NCI-H1105 (cell line): ENCODE measurements around the gene TINCR.
"Not testable (repeated sequence)": the region's sequence is repeated elsewhere in the genome, so short reads cannot be mapped to it uniquely, and the experiment has no call there.

ENCODE experiments used
- DNase-seq: peaks from one replicate; lab custom pipeline; 2025; lab: John Stamatoyannopoulos, UW

TINCR gene

GRCh38 chr19:5567360-5567969 lies at the start of gene TINCR:
TINCR (minus strand) TSS chr19:5567953.
- DNase-seq, result no peak

GRCh38 chr19:5617080-5617479 lies 49.3 kb upstream of the TINCR start:
- no peak for DNase-seq

- no peak for DNase-seq
These were observed 48.1 kb upstream of the TINCR start for GRCh38 chr19:5615756-5616327.

GRCh38 chr19:5612891-5613865 lies 45.4 kb upstream of the TINCR start:
- DNase-seq, result no peak

- no peak for DNase-seq
These were observed 42.2 kb upstream of the TINCR start for GRCh38 chr19:5609881-5610448.

GRCh38 chr19:5608766-5609165 lies 41.0 kb upstream of the TINCR start:
- not testable (repeated sequence) for DNase-seq

- no peak for DNase-seq
These were observed 40.5 kb upstream of the TINCR start for GRCh38 chr19:5608291-5608690.

- no peak for DNase-seq
These were observed 39.8 kb upstream of the TINCR start for GRCh38 chr19:5607318-5608275.

GRCh38 chr19:5605362-5605761 lies 37.6 kb upstream of the TINCR start:
- no peak for DNase-seq

- no peak for DNase-seq
These were observed 35.9 kb upstream of the TINCR start for GRCh38 chr19:5603626-5604025.

- DNase-seq, result no peak
These were observed 33.0 kb upstream of the TINCR start for GRCh38 chr19:5600797-5601196.

GRCh38 chr19:5595745-5596144 lies 28.0 kb upstream of the TINCR start:
- DNase-seq, result no peak

GRCh38 chr19:5595129-5595528 lies 27.4 kb upstream of the TINCR start:
- no peak for DNase-seq

GRCh38 chr19:5594521-5594950 lies 26.8 kb upstream of the TINCR start:
- DNase-seq, result no peak

- DNase-seq, result no peak
These were observed 25.8 kb upstream of the TINCR start for GRCh38 chr19:5593343-5594255.

GRCh38 chr19:5592531-5593342 lies 25.0 kb upstream of the TINCR start:
- no peak for DNase-seq

GRCh38 chr19:5591476-5591875 lies 23.7 kb upstream of the TINCR start:
- no peak for DNase-seq

- no peak for DNase-seq
These were observed 23.1 kb upstream of the TINCR start for GRCh38 chr19:5590865-5591154.

- DNase-seq, result no peak
These were observed 22.6 kb upstream of the TINCR start for GRCh38 chr19:5590151-5590864.
